ENCODE measurements around the gene SLC16A4. TPM values are rescaled to one million over a fixed set of nuclear protein-coding genes. Genes with fewer than 3 reads are reported as not detected.
A peak's percentile ranks its signal among the peaks of the same experiment; 100 is the strongest.

The SLC16A4 gene
- total and polyA plus RNA-seq, 2 experiments from 2014 or later: 15.6 to 28.1 TPM

DNA sequence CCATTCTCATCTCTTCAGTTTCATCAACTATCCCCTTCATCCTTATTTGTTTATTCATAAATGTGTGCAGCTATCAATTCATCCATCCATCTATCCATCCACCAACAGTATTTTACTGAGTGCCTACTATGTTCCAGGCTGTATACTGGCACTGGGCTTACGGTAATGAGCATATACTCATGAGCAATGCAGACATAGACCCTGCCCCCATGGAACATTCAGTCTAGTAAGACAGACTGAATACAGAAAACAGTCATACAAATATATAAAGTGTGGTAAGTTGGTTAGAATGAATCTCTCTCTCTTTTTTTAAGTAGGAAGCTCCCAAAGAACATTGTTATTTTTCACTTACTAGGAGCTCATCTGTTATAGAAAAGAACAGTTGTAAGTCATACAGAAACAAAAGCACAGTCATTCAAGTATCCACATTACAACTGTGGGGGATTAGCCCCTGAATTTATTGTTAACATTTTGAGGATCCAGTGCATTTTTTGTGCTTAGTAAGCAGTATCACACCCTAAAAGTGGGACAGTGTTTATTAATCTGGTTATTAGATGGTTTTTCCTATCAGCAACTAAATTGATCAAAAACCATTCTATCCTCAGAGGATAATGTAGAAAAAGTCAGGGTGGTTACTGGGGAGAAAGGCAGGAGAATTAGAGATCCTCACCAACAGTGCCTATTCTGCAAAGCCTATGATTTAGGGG, 3.6 kb downstream of the SLC16A4 start:
- Histone ChIP-seq H3K27ac (no peak overlapping the region), H3K4me3 (no peak overlapping the region), H2AFZ (no peak overlapping the region), H3K9ac (no peak overlapping the region), H3K36me3 (ENCODE audit: low read depth) (no peaks in the 10 kb centered on the region), H3K4me2 (ENCODE audit: unreplicated experiment) (no peak overlapping the region), H3K9me2 (ENCODE audit: insufficient read depth) (no peaks in the 10 kb centered on the region), H4K20me1 (ENCODE audit: insufficient read depth) (no peaks in the 10 kb centered on the region), H3K9me3 (ENCODE audit: low read depth) (no peaks in the 10 kb centered on the region), H3K27me3 (replicated peaks; ENCODE audit: insufficient read depth) (no peaks in the 10 kb centered on the region), H3F3A (ENCODE audit: insufficient read depth) (peaks cover 38% of the 10 kb centered on the region), H3K79me2 (ENCODE audit: insufficient read depth) (peaks cover 10% of the 10 kb centered on the region; the same call in 1 of the 2 replicates), H3K4me1 (ENCODE audit: insufficient read depth) (peaks cover 40% of the 10 kb centered on the region)
- in situ Hi-C loops (cut with MboI): no loop called here
- DNase-seq: no peak
- WGBS, 2 experiments (ENCODE audit: low coverage in 1 of 2, low lambda C conversion rate in 2 of 2, missing lambda C conversion rate in 2 of 2): 97 to 100% methylated on average over 1 of the region's 1 CpG
- TF ChIP-seq EZH2 (IDR thresholded peaks at IDR 0.05; ENCODE audit: insufficient read depth, poor library complexity, severe bottlenecking) (no peak), EZH2phosphoT487 (IDR thresholded peaks at IDR 0.05; ENCODE audit: insufficient read depth, low read depth) (no peak)

GRCh38 chr1:110385369-110385768, 5.5 kb downstream of the SLC16A4 start:
- Histone ChIP-seq H3K27me3 (replicated peaks; ENCODE audit: insufficient read depth) (no peaks in the 10 kb centered on the region), H3K4me3 (no peak overlapping the region), H3K9me3 (ENCODE audit: low read depth) (no peaks in the 10 kb centered on the region), H2AFZ (no peak overlapping the region), H3K27ac (no peak overlapping the region), H3K36me3 (ENCODE audit: low read depth) (no peaks in the 10 kb centered on the region), H3K9me2 (ENCODE audit: insufficient read depth) (no peaks in the 10 kb centered on the region), H3K79me2 (ENCODE audit: insufficient read depth) (peaks cover 10% of the 10 kb centered on the region; the same call in 1 of the 2 replicates), H3K9ac (no peak overlapping the region), H3F3A (ENCODE audit: insufficient read depth) (peaks cover 31% of the 10 kb centered on the region), H3K4me1 (ENCODE audit: insufficient read depth) (peaks cover 24% of the 10 kb centered on the region), H3K4me2 (ENCODE audit: unreplicated experiment) (no peak overlapping the region), H4K20me1 (ENCODE audit: insufficient read depth) (no peaks in the 10 kb centered on the region)
- in situ Hi-C loops (cut with MboI): no loop called here
- no peak for TF ChIP-seq EZH2phosphoT487 (IDR thresholded peaks at IDR 0.05; ENCODE audit: insufficient read depth, low read depth)
- TF ChIP-seq EZH2 (IDR thresholded peaks at IDR 0.05; ENCODE audit: insufficient read depth, poor library complexity, severe bottlenecking): no peak
- DNase-seq: no peak
- WGBS, 2 experiments (ENCODE audit: low coverage in 1 of 2, low lambda C conversion rate in 2 of 2, missing lambda C conversion rate in 2 of 2): 95 to 100% methylated on average over 1 of the region's 1 CpG

GRCh38 chr1:110384581-110385321, 6.1 kb downstream of the SLC16A4 start:
- Histone ChIP-seq H3K4me3 (no peak overlapping the region), H3K27ac (no peak overlapping the region), H3K9ac (no peak overlapping the region), H3K79me2 (ENCODE audit: insufficient read depth) (peaks cover 10% of the 10 kb centered on the region; the same call in 1 of the 2 replicates), H3K36me3 (ENCODE audit: low read depth) (no peaks in the 10 kb centered on the region; the same call in 1 of the 2 replicates), H3K4me1 (ENCODE audit: insufficient read depth) (peaks cover 18% of the 10 kb centered on the region), H3K4me2 (ENCODE audit: unreplicated experiment) (no peak overlapping the region), H2AFZ (no peak overlapping the region), H4K20me1 (ENCODE audit: insufficient read depth) (no peaks in the 10 kb centered on the region), H3K9me3 (ENCODE audit: low read depth) (no peaks in the 10 kb centered on the region), H3K9me2 (ENCODE audit: insufficient read depth) (no peaks in the 10 kb centered on the region), H3F3A (ENCODE audit: insufficient read depth) (peaks cover 25% of the 10 kb centered on the region), H3K27me3 (replicated peaks; ENCODE audit: insufficient read depth) (no peaks in the 10 kb centered on the region)
- in situ Hi-C loops (cut with MboI): no loop called here
- WGBS, 2 experiments (ENCODE audit: low coverage in 1 of 2, low lambda C conversion rate in 2 of 2, missing lambda C conversion rate in 2 of 2): 95 to 98% methylated on average over 19 of the region's 19 CpGs
- TF ChIP-seq EZH2phosphoT487 (IDR thresholded peaks at IDR 0.05; ENCODE audit: insufficient read depth, low read depth) (no peak), EZH2 (IDR thresholded peaks at IDR 0.05; ENCODE audit: insufficient read depth, poor library complexity, severe bottlenecking) (no peak)
- no peak for DNase-seq

GRCh38 chr1:110383251-110383990, 7.4 kb downstream of the SLC16A4 start:
- no peaks in the 10 kb centered on the region for H3K9me3 ChIP-seq (ENCODE audit: low read depth)
- H3K4me2 ChIP-seq (ENCODE audit: unreplicated experiment): peak overlapping the region; percentile 63
- peak overlapping the region; percentile 70 for H2AFZ ChIP-seq
- H3K79me2 ChIP-seq (ENCODE audit: insufficient read depth): peaks cover 5% of the 10 kb centered on the region; the same call in 1 of the 2 replicates
- peaks cover 12% of the 10 kb centered on the region for H3K4me1 ChIP-seq (ENCODE audit: insufficient read depth)
- TF ChIP-seq EZH2phosphoT487 (IDR thresholded peaks at IDR 0.05; ENCODE audit: insufficient read depth, low read depth) (no peak), EZH2 (IDR thresholded peaks at IDR 0.05; ENCODE audit: insufficient read depth, poor library complexity, severe bottlenecking) (no peak)
- peak overlapping the region; percentile 51 for H3K4me3 ChIP-seq
- H3K27me3 ChIP-seq (replicated peaks; ENCODE audit: insufficient read depth): no peaks in the 10 kb centered on the region
- peaks cover 21% of the 10 kb centered on the region for H3F3A ChIP-seq (ENCODE audit: insufficient read depth)
- H4K20me1 ChIP-seq (ENCODE audit: insufficient read depth): no peaks in the 10 kb centered on the region
- H3K36me3 ChIP-seq (ENCODE audit: low read depth): peaks cover 5% of the 10 kb centered on the region; the same call in 1 of the 2 replicates
- in situ Hi-C loops (cut with MboI): no loop called here
- H3K9me2 ChIP-seq (ENCODE audit: insufficient read depth): no peaks in the 10 kb centered on the region
- WGBS, 2 experiments (ENCODE audit: low coverage in 1 of 2, low lambda C conversion rate in 2 of 2, missing lambda C conversion rate in 2 of 2): 47 to 49% methylated on average over 5 of the region's 5 CpGs
- H3K9ac ChIP-seq: peak overlapping the region; percentile 66
- peak; percentile 44 for DNase-seq
- H3K27ac ChIP-seq: peak overlapping the region; percentile 63
